ENCODE results near the gene KMT5C. TPM values are rescaled to one million over a fixed set of nuclear protein-coding genes. Genes with fewer than 3 reads are reported as not detected.

The KMT5C gene
- total and polyA plus RNA-seq, 8 donors, result 4.3 to 27.4 (median 8.9) TPM

- ATAC-seq (no peak), DNase-seq (no peak), FAIRE-seq (no peak)
- H3K27me3 ChIP-seq, result no peaks in the 10 kb centered on the region
- no peaks in the 10 kb centered on the region for H3K9me3 ChIP-seq
- no peaks in the 10 kb centered on the region for H3K36me3 ChIP-seq
- H3K4me1 ChIP-seq, result no peaks in the 10 kb centered on the region
- no peak overlapping the region for H3K27ac ChIP-seq
- TF ChIP-seq CTCF (IDR thresholded peaks at IDR 0.05), result no peak
- 86 to 88% methylated on average over 5 of the region's 5 CpGs for WGBS, 2 donors
- no peak overlapping the region for H3K4me3 ChIP-seq
- intact Hi-C loops (cut with DNase I), result loop anchor here in 1 of 3 donors (10.0 kb wide), 1 partner anchor 65 kb away; the partner anchor contains the start of genes IL11 and TMEM190
These were observed 30.2 kb upstream of the KMT5C start for GRCh38 chr19:55309448-55309847.

- TF ChIP-seq CTCF (IDR thresholded peaks at IDR 0.05), result no peak
- 60 to 76% methylated on average over 7 of the region's 7 CpGs for WGBS, 2 donors
- no peaks in the 10 kb centered on the region for H3K36me3 ChIP-seq
- no peak for ATAC-seq
- intact Hi-C loops (cut with DNase I), result no loop called here
- no peaks in the 10 kb centered on the region for H3K4me1 ChIP-seq
- H3K9me3 ChIP-seq, result no peaks in the 10 kb centered on the region
- no peak overlapping the region for H3K27ac ChIP-seq
- H3K27me3 ChIP-seq, result no peaks in the 10 kb centered on the region
- DNase-seq, result no peak
- FAIRE-seq, result no peak
- no peak overlapping the region for H3K4me3 ChIP-seq
These were observed 29.2 kb upstream of the KMT5C start for GRCh38 chr19:55310498-55310897.

- H3K4me3 ChIP-seq, result no peak overlapping the region
These were observed 28.3 kb upstream of the KMT5C start for GRCh38 chr19:55311397-55311796.

GRCh38 chr19:55311797-55312196 lies 27.9 kb upstream of the KMT5C start:
- Histone ChIP-seq H3K36me3 (no peaks in the 10 kb centered on the region), H3K4me1 (no peaks in the 10 kb centered on the region), H3K27me3 (no peaks in the 10 kb centered on the region), H3K4me3 (no peak overlapping the region), H3K9me3 (no peaks in the 10 kb centered on the region), H3K27ac (no peak overlapping the region)
- WGBS, 2 donors, result 67 to 78% methylated on average over 18 of the region's 18 CpGs
- no peak for ATAC-seq
- intact Hi-C loops (cut with DNase I), result no loop called here
- no peak for TF ChIP-seq CTCF (IDR thresholded peaks at IDR 0.05)
- DNase-seq, result no peak
- FAIRE-seq, result no peak

More at GRCh38 chr19:55311397-55311796, 28.3 kb upstream of the KMT5C start:
- no peaks in the 10 kb centered on the region for H3K9me3 ChIP-seq
- TF ChIP-seq CTCF (IDR thresholded peaks at IDR 0.05), result no peak
- WGBS, 2 donors, result 66 to 81% methylated on average over 9 of the region's 9 CpGs
- H3K27ac ChIP-seq, result no peak overlapping the region
- no peaks in the 10 kb centered on the region for H3K27me3 ChIP-seq
- ATAC-seq, result no peak
- no peaks in the 10 kb centered on the region for H3K4me1 ChIP-seq
- no peak for FAIRE-seq
- DNase-seq, result no peak
- intact Hi-C loops (cut with DNase I), result no loop called here
- H3K36me3 ChIP-seq, result no peaks in the 10 kb centered on the region

GRCh38 chr19:55312621-55313512 lies 26.8 kb upstream of the KMT5C start:
- DNase-seq (no peak), FAIRE-seq (no peak), ATAC-seq (no peak)
- Histone ChIP-seq H3K36me3 (no peaks in the 10 kb centered on the region), H3K27me3 (no peaks in the 10 kb centered on the region), H3K4me3 (no peak overlapping the region), H3K4me1 (no peaks in the 10 kb centered on the region), H3K9me3 (no peaks in the 10 kb centered on the region), H3K27ac (no peak overlapping the region)
- 80 to 86% methylated on average over 47 of the region's 47 CpGs for WGBS, 2 donors
- no peak for TF ChIP-seq CTCF (IDR thresholded peaks at IDR 0.05)
- intact Hi-C loops (cut with DNase I), result no loop called here
